ENCODE results near the gene FAM219B. TPM values are rescaled to one million over a fixed set of nuclear protein-coding genes. Genes with fewer than 3 reads are reported as not detected.

Gene FAM219B
- total RNA-seq, 2 donors from 2014 or later, result 61.5 to 81.0 TPM

GRCh38 chr15:74858369-74858740 lies 48.3 kb downstream of the FAM219B start:
- intact Hi-C loops (cut with DNase I), result loop anchor here in 1 of 2 donors (2.0 kb wide), 1 partner anchor 52 kb away; no protein-coding TSS in a partner anchor
- no peak for DNase-seq (ENCODE audit: low spot score)

GRCh38 chr15:74857671-74858368 lies 48.8 kb downstream of the FAM219B start:
- intact Hi-C loops (cut with DNase I), result loop anchor here in 1 of 2 donors (2.0 kb wide), 1 partner anchor 51 kb away; no protein-coding TSS in a partner anchor
- no peak for DNase-seq (ENCODE audit: low spot score)

DNA sequence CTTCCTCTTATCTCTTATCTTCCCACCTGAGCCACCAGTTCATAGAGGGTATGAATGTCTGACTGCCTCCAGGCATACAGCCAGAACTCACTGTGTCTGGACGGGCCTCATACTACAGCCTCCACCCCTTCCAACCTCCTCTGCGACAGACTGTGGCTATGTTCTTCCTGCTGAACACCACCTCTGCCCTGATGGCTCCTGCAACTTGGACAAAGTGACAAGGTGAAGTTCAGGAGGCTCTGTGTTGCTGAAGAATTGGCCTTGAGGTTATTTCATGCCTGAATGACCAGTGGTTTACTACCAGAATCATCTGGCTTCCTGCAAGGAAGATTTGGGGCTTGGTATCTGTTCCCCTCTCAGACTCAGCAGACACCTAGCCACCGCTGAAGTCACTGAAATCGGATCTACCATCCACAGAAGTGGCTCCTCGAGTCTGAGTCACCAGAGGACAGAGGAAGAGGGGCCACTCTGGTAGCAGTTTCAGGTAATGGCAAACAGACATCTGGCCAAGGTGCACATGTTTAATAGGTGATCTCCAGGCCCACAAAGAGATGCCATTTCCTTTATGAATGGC lies 49.5 kb downstream of the FAM219B start:
- DNase-seq (ENCODE audit: low spot score), result no peak
- intact Hi-C loops (cut with DNase I), result no loop called here

- DNase-seq (ENCODE audit: low spot score), result no peak
- intact Hi-C loops (cut with DNase I), result no loop called here
Measured at GRCh38 chr15:74856537-74856936, 50.1 kb downstream of the FAM219B start.

DNA sequence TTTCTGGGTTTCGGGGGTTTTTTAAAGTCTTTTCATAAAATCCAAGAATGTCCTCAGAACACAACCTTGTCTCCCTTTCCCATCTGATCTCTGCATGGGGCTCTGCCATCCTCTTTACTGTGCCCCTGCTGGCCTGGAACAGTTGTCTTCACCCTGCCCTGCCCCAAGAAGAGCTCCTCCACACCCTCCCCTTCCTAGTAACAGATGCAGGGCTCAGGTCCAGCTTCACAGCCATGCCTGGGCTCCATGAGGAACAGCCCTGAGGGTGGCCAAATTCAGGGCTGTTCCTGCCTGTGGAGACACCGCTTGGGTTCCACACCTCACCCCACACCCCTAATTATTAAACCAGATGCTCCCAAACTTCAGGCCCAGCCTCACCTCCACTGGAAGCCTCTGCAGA lies 50.8 kb downstream of the FAM219B start:
- intact Hi-C loops (cut with DNase I), result no loop called here
- DNase-seq (ENCODE audit: low spot score), result no peak

- DNase-seq (ENCODE audit: low spot score), result no peak
- intact Hi-C loops (cut with DNase I), result no loop called here
Measured at GRCh38 chr15:74854453-74855022, 52.1 kb downstream of the FAM219B start.

DNA sequence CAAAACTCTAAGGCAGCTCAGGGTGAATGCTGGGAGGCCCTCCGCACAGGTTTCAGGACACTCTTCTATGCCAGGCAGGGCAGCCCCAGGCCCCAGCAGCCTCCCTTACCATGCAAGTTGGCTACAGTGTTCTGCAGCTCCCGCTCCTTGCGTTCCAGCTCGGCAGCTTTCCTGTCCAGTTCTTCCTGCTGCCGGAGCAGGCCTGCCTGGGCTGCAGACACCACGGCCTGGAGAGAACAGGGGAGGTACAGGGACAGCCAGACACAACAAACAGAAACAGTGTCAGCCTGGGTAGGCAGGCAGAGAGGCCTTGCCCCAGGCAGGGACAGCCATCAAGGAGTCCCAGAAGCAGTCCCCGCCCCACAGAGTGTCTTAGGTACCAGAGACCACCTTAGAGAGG lies 54.7 kb downstream of the FAM219B start:
- DNase-seq (ENCODE audit: low spot score), result no peak
- intact Hi-C loops (cut with DNase I), result no loop called here

DNA sequence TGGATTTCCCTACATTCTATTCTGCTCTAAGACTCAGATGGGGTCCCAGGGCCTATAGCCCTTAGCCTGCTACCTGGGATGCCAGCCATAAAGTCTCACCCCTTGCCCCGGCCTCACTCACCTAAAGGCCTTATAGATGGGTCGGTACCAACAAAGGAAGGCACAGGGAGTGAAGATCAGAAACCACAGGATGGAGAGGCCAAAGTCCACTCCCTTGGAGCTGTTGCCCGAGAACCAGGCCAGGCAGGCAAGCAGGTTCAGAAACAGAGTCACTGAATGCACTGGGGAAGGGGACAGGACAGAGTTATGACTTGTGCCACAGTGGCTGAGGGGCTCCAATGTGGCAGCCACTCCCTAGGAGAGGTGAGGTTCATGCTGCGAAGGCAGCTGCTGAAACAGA lies 56.3 kb downstream of the FAM219B start:
- no peak for DNase-seq (ENCODE audit: low spot score)
- intact Hi-C loops (cut with DNase I), result no loop called here

Other genes starting within 250 kb of the FAM219B start
- 10 to 100 TPM; 21.8 to 22.1 TPM for gene EDC3, start 210.8 kb downstream of the FAM219B start, total RNA-seq
- under 1 TPM in 1 of 2 donors, not detected in 1; 0.48 TPM for gene CYP1A1, start 181.3 kb downstream of the FAM219B start, total RNA-seq
- not detected for gene CYP1A2, start 158.0 kb downstream of the FAM219B start, total RNA-seq
- 10 to 100 TPM; 29.6 to 31.8 TPM for gene CSK, start 124.8 kb downstream of the FAM219B start, total RNA-seq
- not detected for gene LMAN1L, start 94.0 kb downstream of the FAM219B start, total RNA-seq
- gene CPLX3, start 80.2 kb downstream of the FAM219B start, total RNA-seq, result not detected
- gene ULK3, start 63.7 kb downstream of the FAM219B start, total RNA-seq, result 10 to 100 TPM; 19.1 to 21.8 TPM
- gene SCAMP2, start 33.5 kb downstream of the FAM219B start, total RNA-seq, result 10 to 100 TPM; 65.1 to 65.6 TPM
- gene MPI, start 16.8 kb downstream of the FAM219B start, total RNA-seq, result 10 to 100 TPM; 22.4 to 26.5 TPM
- gene COX5A, start 31.2 kb upstream of the FAM219B start, total RNA-seq, result 100 to 1,000 TPM in 1 of 2 donors, 10 to 100 TPM in 1; 90.6 to 101 TPM
- gene RPP25, start 49.9 kb upstream of the FAM219B start, total RNA-seq, result 1 to 10 TPM; 7.5 to 9.3 TPM
- gene SCAMP5, start 88.7 kb upstream of the FAM219B start, total RNA-seq, result 1 to 10 TPM; 2.4 to 2.9 TPM
- gene PPCDC, start 116.7 kb upstream of the FAM219B start, total RNA-seq, result 10 to 100 TPM in 1 of 2 donors, 1 to 10 TPM in 1; 9.2 to 11.0 TPM

All from posterior vena cava (tissue), 2 donors.